Hematopoietic multipotent progenitor cell treated with erythropoietin and hydrocortisone succinate and interleukin-3 and kit ligand, for 17 days (in vitro differentiated cells): ENCODE measurements around the gene CECR2.

Experiments
- DNase-seq: peaks from one replicate; pipeline ENCODE4 v3.0.0-alpha.2; 2015; ENCODE audit warnings: low spot score

Gene CECR2

DNA sequence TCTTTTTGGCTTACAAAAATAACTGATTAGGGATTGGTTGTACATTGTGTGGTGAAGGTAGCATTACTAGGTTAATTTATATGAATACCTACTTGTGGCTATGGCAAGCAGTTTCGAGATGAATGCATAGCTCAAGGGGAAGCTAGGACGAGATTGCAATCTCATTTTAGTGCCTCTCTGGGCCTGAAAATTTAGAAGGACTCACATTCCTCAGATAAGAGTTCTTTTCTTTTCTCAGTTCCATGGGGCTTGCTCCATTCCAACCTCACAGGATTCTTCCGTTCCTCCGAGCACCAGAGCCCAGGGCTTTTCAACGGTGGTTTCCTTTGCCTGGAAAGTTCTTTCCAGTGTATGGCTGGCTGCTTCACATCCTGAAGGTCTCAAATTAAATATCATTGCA, 82.1 kb downstream of the CECR2 start:
- DNase-seq, result no peak

GRCh38 chr22:17460895-17461294, 91.6 kb downstream of the CECR2 start:
- no peak for DNase-seq

DNA sequence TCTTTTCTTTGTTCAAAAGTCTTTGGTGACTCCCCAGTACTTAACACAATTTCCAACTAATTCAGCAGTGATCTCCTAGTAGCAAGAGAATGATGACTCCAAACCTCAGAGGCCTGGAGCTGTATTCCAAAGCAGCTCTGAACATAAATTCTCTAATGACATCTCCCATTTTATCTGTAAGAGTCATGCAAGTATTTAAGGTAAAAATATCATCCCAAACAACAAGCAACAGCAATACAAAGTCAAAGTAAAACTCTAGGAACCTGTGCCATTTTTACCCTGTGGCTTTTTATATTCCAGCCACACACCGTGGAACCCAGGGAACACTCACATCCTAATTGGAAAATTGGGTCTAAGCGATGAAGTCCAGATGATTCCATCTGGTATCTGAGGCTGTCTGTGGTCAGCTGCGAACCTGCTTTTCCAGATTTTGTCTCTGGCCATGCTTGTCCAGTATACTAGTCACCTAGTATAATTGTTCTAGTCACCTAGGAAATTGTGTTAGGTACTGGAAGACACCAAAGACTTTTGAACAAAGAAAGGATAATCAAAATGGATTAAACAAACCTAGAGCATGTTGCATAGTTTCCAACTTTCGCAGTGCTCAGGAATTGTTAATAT, 101.7 kb downstream of the CECR2 start:
- DNase-seq, result no peak

DNA sequence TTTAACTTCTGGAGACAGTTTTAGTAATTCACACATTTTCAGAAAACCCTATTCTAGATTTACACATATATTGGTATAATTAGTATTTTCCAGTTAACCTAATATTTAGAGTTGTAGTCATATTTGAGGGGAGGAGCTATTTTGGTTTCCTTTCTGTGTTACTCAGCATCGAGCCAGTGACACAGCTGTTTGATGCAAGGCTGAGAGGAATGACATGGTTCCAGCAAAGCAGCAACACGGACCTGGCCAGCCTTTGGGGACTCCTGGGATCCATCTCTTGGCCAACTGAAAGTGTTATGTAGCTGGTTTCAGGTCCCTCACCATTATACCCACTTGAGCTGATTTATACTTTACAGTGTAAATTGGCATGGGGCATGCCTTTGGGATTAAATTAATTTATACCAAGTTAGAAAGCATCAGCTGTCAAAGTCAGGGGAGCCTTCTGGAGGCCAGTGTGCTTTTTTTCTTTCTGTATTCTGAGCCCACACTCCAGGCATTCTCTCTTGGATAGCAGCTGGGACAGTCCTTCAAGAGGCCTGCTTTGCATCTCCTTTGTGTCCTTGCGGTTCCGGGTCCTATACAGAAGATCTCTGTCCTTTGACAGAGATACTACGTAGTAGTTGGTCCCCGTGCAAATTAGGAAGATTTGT, 102.8 kb downstream of the CECR2 start:
- DNase-seq, result no peak

- DNase-seq, result no peak
Measured at GRCh38 chr22:17472932-17473331, 103.7 kb downstream of the CECR2 start.

DNA sequence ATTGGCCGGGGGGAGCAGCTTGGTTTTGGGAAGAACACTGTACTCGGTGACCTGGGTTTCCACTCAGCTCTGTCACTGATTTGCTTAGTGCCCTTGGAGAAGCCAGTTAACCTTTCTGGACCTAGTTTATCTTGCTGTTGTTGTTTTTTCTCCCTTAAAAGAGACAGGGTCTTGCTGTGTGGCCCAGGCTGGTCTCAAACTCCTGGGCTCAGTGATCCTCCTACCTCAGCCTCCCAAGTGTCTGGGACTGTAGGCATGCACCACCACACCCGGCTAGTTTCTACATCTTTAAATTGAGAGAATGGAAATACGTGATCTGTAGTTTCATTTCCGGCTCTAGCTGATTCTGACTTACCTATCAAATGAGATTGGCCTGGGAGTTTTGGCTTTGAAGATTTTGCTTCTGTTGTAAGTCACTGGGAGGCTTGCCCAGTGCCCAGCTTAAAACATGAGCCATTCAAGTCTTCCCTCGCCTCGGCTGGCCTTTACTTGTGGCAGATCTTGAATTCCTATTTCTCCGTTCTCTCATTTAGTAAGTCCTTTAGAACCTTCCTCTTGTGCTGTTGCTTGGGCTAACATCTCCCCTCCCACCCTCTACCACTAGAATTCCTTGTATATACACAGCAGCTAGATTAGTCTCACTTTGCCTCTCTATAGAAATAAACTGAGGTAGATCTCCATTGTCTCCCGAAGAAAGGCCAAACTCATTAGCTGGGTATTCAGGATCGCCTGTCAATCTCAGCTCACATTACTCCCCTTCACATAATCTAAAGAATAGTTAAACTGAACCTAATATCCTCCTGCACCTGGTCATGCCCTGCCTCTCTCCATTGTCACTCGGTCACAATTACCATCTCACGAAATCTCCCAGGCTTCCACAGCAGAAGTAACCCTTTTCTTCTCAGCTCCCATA, 106.3 kb downstream of the CECR2 start:
- no peak for DNase-seq

- DNase-seq, result no peak
Measured at GRCh38 chr22:17476838-17477237, 107.6 kb downstream of the CECR2 start.

GRCh38 chr22:17477391-17477833, 108.2 kb downstream of the CECR2 start:
- no peak for DNase-seq

DNA sequence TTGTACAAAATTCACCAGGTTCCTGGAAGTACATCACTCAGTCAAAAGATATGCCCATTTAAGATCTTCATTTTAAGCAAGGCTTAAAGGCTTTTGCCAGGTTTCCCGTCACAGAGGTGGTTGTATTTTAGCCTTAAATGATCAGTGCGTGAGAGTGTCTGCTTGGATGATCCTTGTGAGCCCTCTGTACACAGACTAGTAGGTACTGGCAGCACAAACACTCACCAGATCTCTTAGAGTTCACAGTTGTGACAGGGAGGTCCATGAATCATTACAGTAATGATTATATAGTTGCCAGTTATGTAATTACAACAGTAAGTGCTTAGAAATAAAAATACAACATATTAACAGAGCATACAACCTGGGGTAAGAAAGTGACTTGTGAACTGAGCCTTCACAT, 109.9 kb downstream of the CECR2 start:
- no peak for DNase-seq

- no peak for DNase-seq
Measured at GRCh38 chr22:17481424-17481823, 112.2 kb downstream of the CECR2 start.

DNA sequence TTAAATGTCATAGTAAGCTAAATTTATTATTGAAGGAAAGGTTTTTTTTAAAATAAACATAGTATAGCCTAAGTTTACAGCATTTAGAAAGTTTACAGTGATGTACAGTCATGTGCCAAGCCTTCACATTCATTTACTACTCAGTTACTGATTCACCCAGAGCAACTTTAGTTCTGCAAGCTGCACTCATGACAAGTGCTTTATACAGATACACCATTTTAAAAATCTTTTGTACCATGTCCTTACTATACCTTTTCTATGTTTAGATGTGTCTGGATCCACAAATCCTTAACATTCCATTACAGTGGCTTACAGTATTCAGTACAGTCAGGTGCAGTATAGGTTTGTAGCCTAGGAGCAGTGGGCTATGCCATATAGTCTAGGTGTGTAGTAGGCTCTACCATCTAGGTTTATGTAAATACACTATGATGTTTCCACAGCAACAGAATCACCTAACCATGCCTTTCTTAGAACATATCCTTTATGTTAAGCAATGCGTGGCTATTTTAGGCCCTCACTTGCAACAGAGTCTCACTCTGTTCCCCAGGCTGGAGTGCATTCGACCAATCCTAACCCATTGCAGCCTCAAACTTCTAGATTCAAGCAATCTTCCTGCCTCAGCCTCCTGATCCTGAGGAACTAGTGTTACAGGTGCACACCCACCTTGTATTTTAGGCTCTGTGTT, 114.6 kb downstream of the CECR2 start:
- no peak for DNase-seq

GRCh38 chr22:17484608-17485007, 115.3 kb downstream of the CECR2 start:
- DNase-seq, result no peak

- no peak for DNase-seq
Measured at GRCh38 chr22:17486313-17486712, 117.1 kb downstream of the CECR2 start.

GRCh38 chr22:17486719-17487118, 117.5 kb downstream of the CECR2 start:
- no peak for DNase-seq

GRCh38 chr22:17489101-17489500, 119.8 kb downstream of the CECR2 start:
- DNase-seq, result no peak

GRCh38 chr22:17491090-17491640, 121.9 kb downstream of the CECR2 start:
- DNase-seq, result no peak

DNA sequence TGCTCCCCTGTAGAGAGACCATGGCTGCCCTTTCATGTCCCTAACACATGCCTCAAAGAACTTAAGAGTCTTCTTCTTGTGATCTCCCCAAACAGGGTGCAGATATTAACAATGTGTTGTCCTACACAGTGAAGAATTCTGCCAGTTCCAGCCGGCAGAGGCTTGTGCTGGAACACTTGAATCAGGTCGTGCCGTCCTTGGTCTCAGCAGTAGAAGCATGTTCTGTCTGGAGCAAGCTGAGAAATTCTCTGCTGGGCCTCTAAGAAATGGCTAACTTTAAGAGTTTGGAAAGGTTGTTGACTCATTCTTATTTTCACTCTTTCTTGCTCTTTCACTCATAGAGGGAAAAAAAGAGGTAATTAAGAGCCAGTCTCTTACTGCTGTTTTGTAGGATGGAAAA, 123.0 kb downstream of the CECR2 start:
- DNase-seq, result no peak

DNA sequence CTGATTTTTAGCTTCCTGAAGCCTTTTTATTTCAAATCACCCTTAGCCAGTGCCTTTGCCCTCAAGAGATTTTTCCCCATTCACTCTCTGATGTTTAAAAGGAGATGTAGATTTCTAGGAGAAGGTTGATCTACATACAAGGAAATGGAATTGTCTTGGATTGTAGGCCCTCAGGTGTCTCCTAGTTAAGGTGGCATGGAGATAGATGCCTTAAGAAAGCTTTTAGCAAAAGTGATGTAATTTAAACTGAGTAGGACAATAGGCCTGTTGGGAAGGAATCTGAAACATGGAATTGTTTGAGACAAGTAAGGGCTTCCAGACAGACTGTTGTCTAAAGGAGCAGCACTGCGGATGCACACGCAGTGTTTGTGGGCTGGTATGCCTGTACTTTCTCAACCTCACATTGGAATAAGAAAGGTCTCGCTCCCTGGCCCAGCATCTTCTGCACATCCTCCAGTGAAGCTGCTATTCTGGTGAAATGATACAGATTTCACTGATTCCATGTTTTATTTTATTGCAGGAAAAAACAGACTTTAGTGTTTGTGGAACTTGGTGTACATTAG, 124.2 kb downstream of the CECR2 start:
- DNase-seq, result no peak

GRCh38 chr22:17496841-17497240, 127.6 kb downstream of the CECR2 start:
- no peak for DNase-seq

DNA sequence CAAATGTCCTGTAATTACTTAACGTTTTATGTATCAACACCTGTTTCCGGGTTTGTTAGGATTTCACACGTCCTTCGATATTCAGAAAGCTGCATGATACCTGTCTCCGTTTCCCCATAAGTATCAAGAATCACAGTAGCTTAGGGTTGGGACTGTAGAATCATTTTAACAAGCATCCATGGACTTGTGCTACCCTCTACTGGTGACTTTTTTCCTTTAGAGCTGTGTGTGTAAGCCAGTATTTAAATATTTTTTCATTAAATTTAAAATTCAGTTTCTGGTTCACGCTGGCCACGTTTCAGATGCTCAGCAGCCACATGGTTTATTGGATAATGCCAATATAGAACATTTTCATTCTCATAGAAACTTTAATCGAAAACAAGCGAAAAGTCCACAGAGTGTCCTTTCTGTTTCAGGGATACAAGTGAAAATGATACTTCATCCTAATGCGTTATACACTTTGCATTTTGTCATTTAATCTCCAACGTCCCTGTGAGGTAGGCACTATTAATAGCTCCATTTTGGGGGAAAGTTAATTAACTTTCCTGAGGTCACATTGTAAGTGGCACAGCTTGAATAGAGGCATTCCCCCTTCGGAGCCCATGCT, 132.5 kb downstream of the CECR2 start:
- no peak for DNase-seq

DNA sequence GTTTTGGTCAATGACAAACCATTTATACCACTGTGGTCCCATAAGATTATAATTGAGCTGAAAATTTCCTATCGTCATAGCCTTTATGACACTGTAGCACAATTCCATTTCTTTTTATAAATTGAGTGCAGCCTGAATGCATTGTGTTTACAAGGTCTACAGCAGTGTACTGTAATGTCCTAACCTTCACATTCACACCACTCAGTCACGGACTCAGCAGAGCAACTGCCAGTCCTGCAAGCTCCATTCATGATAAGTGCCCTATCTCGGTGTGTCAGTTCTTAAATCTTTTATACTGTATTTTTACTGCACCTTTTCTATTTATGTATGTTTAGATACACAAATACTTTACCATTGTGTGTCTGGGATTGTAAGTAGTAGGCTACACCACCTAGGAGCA, 138.8 kb downstream of the CECR2 start:
- DNase-seq, result no peak
